BLaER1 (cell line): Measurements from ENCODE around the gene SORL1-AS1.
"Not testable (repeated sequence)": the region's sequence is repeated elsewhere in the genome, so short reads cannot be mapped to it uniquely, and the experiment has no call there.

Source experiments
- H3K27ac ChIP-seq: shearing (Covaris generic); formaldehyde crosslinking; 2 replicates; pipeline ENCODE4 v1.8.1; 2022
- H3K27me3 ChIP-seq: shearing (Covaris generic); formaldehyde crosslinking; 2 replicates; pipeline ENCODE4 v1.8.1; 2022
- H3K36me3 ChIP-seq: shearing (Covaris generic); formaldehyde crosslinking; 2 replicates; pipeline ENCODE4 v1.8.1; 2022
- H3K4me1 ChIP-seq: shearing (Covaris generic); formaldehyde crosslinking; 2 replicates; pipeline ENCODE4 v1.8.1; 2022
- H3K4me2 ChIP-seq: shearing (Covaris generic); formaldehyde crosslinking; 2 replicates; pipeline ENCODE4 v1.8.1; 2022
- H3K4me3 ChIP-seq: shearing (Covaris generic); formaldehyde crosslinking; 2 replicates; pipeline ENCODE4 v1.8.1; 2022
- H3K9ac ChIP-seq: shearing (Covaris generic); formaldehyde crosslinking; 2 replicates; pipeline ENCODE4 v1.8.1; 2022
- H3K9me3 ChIP-seq: shearing (Covaris generic); formaldehyde crosslinking; 2 replicates; pipeline ENCODE4 v1.8.1; 2022
- H4K20me1 ChIP-seq: shearing (Covaris generic); formaldehyde crosslinking; 2 replicates; pipeline ENCODE4 v1.8.1; 2022
- Cebpa-rat ChIP-seq: shearing (Covaris generic); IDR thresholded peaks from 2 replicates; pipeline ENCODE4 v1.8.1; 2022

SORL1-AS1 gene

GRCh38 chr11:121486054-121486453 lies 33.3 kb upstream of the SORL1-AS1 start:
- no peaks in the 10 kb centered on the region for H4K20me1 ChIP-seq

GRCh38 chr11:121485216-121485615 lies 32.4 kb upstream of the SORL1-AS1 start:
- no peak overlapping the region for H3K4me3 ChIP-seq
- H3K9me3 ChIP-seq: no peaks in the 10 kb centered on the region
- peak overlapping the region; percentile 97 for H3K27ac ChIP-seq
- peak overlapping the region; percentile 98 for H3K4me2 ChIP-seq
- no peaks in the 10 kb centered on the region for H3K27me3 ChIP-seq
- no peak for TF ChIP-seq Cebpa-rat
- peaks cover 36% of the 10 kb centered on the region for H3K36me3 ChIP-seq
- no peak overlapping the region for H3K9ac ChIP-seq
- peaks cover 59% of the 10 kb centered on the region for H3K4me1 ChIP-seq
- no peaks in the 10 kb centered on the region for H4K20me1 ChIP-seq

More at GRCh38 chr11:121486054-121486453, 33.3 kb upstream of the SORL1-AS1 start:
- Histone ChIP-seq H3K9ac (no peak overlapping the region), H3K36me3 (peaks cover 41% of the 10 kb centered on the region), H3K27ac (no peak overlapping the region), H3K9me3 (no peaks in the 10 kb centered on the region), H3K4me2 (no peak overlapping the region), H3K4me3 (no peak overlapping the region), H3K4me1 (peaks cover 50% of the 10 kb centered on the region), H3K27me3 (no peaks in the 10 kb centered on the region)
- no peak for TF ChIP-seq Cebpa-rat

GRCh38 chr11:121483805-121484480 lies 31.2 kb upstream of the SORL1-AS1 start:
- Histone ChIP-seq H3K27ac (peak overlapping the region; percentile 97), H3K27me3 (no peaks in the 10 kb centered on the region), H3K4me3 (no peak overlapping the region), H3K9me3 (no peaks in the 10 kb centered on the region), H3K36me3 (peaks cover 24% of the 10 kb centered on the region), H3K9ac (peak overlapping the region; percentile 80), H4K20me1 (no peaks in the 10 kb centered on the region), H3K4me1 (peaks cover 71% of the 10 kb centered on the region), H3K4me2 (peak overlapping the region; percentile 98)
- TF ChIP-seq Cebpa-rat: no peak

- no peaks in the 10 kb centered on the region for H4K20me1 ChIP-seq
- H3K4me3 ChIP-seq: peak overlapping the region; percentile 57
- TF ChIP-seq Cebpa-rat: peak; percentile 67
- H3K4me2 ChIP-seq: peak overlapping the region; percentile 98
- H3K9ac ChIP-seq: peak overlapping the region; percentile 80
- H3K27me3 ChIP-seq: no peaks in the 10 kb centered on the region
- H3K36me3 ChIP-seq: peaks cover 9% of the 10 kb centered on the region
- H3K27ac ChIP-seq: peak overlapping the region; percentile 97
- H3K4me1 ChIP-seq: peaks cover 86% of the 10 kb centered on the region
- H3K9me3 ChIP-seq: no peaks in the 10 kb centered on the region
Measured at GRCh38 chr11:121482231-121483129, 29.7 kb upstream of the SORL1-AS1 start.

GRCh38 chr11:121481484-121482230 lies 28.9 kb upstream of the SORL1-AS1 start:
- not testable (repeated sequence) for H3K9me3 ChIP-seq, H4K20me1 ChIP-seq, H3K36me3 ChIP-seq, H3K27me3 ChIP-seq
- Histone ChIP-seq H3K4me3 (peak overlapping the region; percentile 57), H3K9ac (peak overlapping the region; percentile 80), H3K4me2 (peak overlapping the region; percentile 98), H3K27ac (peak overlapping the region; percentile 97), H3K4me1 (peaks cover 94% of the 10 kb centered on the region)

- TF ChIP-seq Cebpa-rat: no peak
- Histone ChIP-seq H3K27me3 (no peaks in the 10 kb centered on the region), H4K20me1 (no peaks in the 10 kb centered on the region), H3K9me3 (no peaks in the 10 kb centered on the region), H3K36me3 (no peaks in the 10 kb centered on the region; the same call in 1 of the 2 replicates), H3K27ac (peak overlapping the region; percentile 92), H3K4me1 (peaks cover 93% of the 10 kb centered on the region), H3K4me2 (peak overlapping the region; percentile 98), H3K4me3 (peak overlapping the region; percentile 63), H3K9ac (peak overlapping the region; percentile 79)
Measured at GRCh38 chr11:121479698-121480238, 27.0 kb upstream of the SORL1-AS1 start.

GRCh38 chr11:121478895-121479697 lies 26.3 kb upstream of the SORL1-AS1 start:
- peaks cover 93% of the 10 kb centered on the region for H3K4me1 ChIP-seq
- H4K20me1 ChIP-seq: no peaks in the 10 kb centered on the region
- peak; percentile 38; the same call in 1 of the 2 replicates for TF ChIP-seq Cebpa-rat
- H3K36me3 ChIP-seq: no peaks in the 10 kb centered on the region; the same call in 1 of the 2 replicates
- H3K27ac ChIP-seq: peak overlapping the region; percentile 92
- H3K4me2 ChIP-seq: peak overlapping the region; percentile 98
- H3K4me3 ChIP-seq: peak overlapping the region; percentile 63
- no peaks in the 10 kb centered on the region for H3K9me3 ChIP-seq
- peak overlapping the region; percentile 79 for H3K9ac ChIP-seq
- H3K27me3 ChIP-seq: no peaks in the 10 kb centered on the region

- peaks cover 93% of the 10 kb centered on the region for H3K4me1 ChIP-seq
- peak overlapping the region; percentile 79; the same call in 1 of the 2 replicates for H3K9ac ChIP-seq
- H3K36me3 ChIP-seq: no peaks in the 10 kb centered on the region; the same call in 1 of the 2 replicates
- H3K9me3 ChIP-seq: no peaks in the 10 kb centered on the region
- peak overlapping the region; percentile 98 for H3K4me2 ChIP-seq
- peak overlapping the region; percentile 63 for H3K4me3 ChIP-seq
- H4K20me1 ChIP-seq: no peaks in the 10 kb centered on the region
- H3K27me3 ChIP-seq: no peaks in the 10 kb centered on the region
- TF ChIP-seq Cebpa-rat: no peak
- peak overlapping the region; percentile 92 for H3K27ac ChIP-seq
Measured at GRCh38 chr11:121478226-121478894, 25.6 kb upstream of the SORL1-AS1 start.
